Spleen (tissue), 11 donors: ENCODE measurements around the gene KAT5. TPM values are rescaled to one million over a fixed set of nuclear protein-coding genes. Genes with fewer than 3 reads are reported as not detected.
"Not testable (repeated sequence)": the region's sequence is repeated elsewhere in the genome, so short reads cannot be mapped to it uniquely, and the experiment has no call there.

Experiments used
- DNase-seq: peaks from one replicate; pipeline ENCODE4 v3.0.0-alpha.2; 2020
- H3K27ac ChIP-seq, 8 donors: fragments of 200-600 bp; sonication (generic) in 7 of 8; 1 replicate in 4 of 8; 2 replicates in 4 of 8; pipeline versions ENCODE4 v1.5.0 to v1.8.0; 2016 to 2021; ENCODE audit warnings: inconsistent platforms in 4 of 8, mild to moderate bottlenecking in 4 of 8, moderate library complexity in 1 of 8
- H3K27me3 ChIP-seq, 7 donors: fragments of 200-600 bp; sonication (generic) in 6 of 7; replicated peaks in 1 of 7; 1 replicate in 4 of 7; 2 replicates in 3 of 7; pipeline versions ENCODE4 v1.5.0 to v1.8.0; 2016 to 2021; ENCODE audit warnings: inconsistent platforms in 3 of 7, mild to moderate bottlenecking in 1 of 7
- H3K36me3 ChIP-seq, 6 donors: fragments of 200-600 bp; sonication (generic) in 5 of 6; 1 replicate in 4 of 6; 2 replicates in 2 of 6; pipeline versions ENCODE4 v1.5.0 to v1.8.0; 2016 to 2021; ENCODE audit warnings: inconsistent platforms in 2 of 6
- H3K4me1 ChIP-seq, 6 donors: fragments of 200-600 bp; sonication (generic) in 5 of 6; 1 replicate in 3 of 6; 2 replicates in 3 of 6; pipeline versions ENCODE4 v1.5.0 to v1.8.0; 2016 to 2021; ENCODE audit warnings: inconsistent platforms in 3 of 6
- H3K4me3 ChIP-seq, 8 donors: fragments of 200-600 bp; sonication (generic) in 7 of 8; 1 replicate in 4 of 8; 2 replicates in 4 of 8; pipeline versions ENCODE4 v1.5.0 to v1.8.0; 2016 to 2021; ENCODE audit warnings: inconsistent platforms in 4 of 8, mild to moderate bottlenecking in 4 of 8, moderate library complexity in 2 of 8
- H3K9me3 ChIP-seq, 8 donors: fragments of 200-600 bp; sonication (generic) in 7 of 8; 1 replicate in 4 of 8; 2 replicates in 4 of 8; pipeline versions ENCODE4 v1.5.0 to v1.8.0; 2016 to 2021; ENCODE audit warnings: inconsistent platforms in 4 of 8
- CTCF ChIP-seq, 11 experiments: fragments of 200-600 bp in 7 of 11; fragments of 450-650 bp in 4 of 11; sonication (generic) in 4 of 11; IDR thresholded peaks in 8 of 11; conservative IDR thresholded peaks in 3 of 11; 1 replicate in 7 of 11; 2 replicates in 4 of 11; pipeline versions ENCODE4 v1.4.0 to v1.8.0; 2016 to 2021; ENCODE audit warnings: antibody characterized with exemption in 11 of 11, inconsistent platforms in 4 of 11, mild to moderate bottlenecking in 1 of 11
- POLR2A ChIP-seq, 3 donors: fragments of 450-650 bp; IDR thresholded peaks; one replicate each; pipeline ENCODE4 v1.5.1; 2017; ENCODE audit warnings: antibody characterized with exemption in 3 of 3, mild to moderate bottlenecking in 1 of 3
- POLR2AphosphoS5 ChIP-seq, 3 donors: sonication (generic); formaldehyde crosslinking; IDR thresholded peaks; one replicate each; pipeline ENCODE4 v1.5.1; 2017; ENCODE audit warnings: antibody characterized with exemption in 3 of 3
- WGBS, 5 donors: extraction: QIAGEN DNeasy Blood & Tissue Kit in 3 of 5; methylation state at CpG; one replicate each; pipeline versions ENCODE4 v1.1.5 to v1.1.7; 2013 to 2018; 5-methylcytosine and 5-hydroxymethylcytosine counted together
- intact Hi-C: fragments of 100-400 bp; cut with DNase I; formaldehyde crosslinking; loops from one replicate; pipeline ENCODE4 v1.15.0; 2023; ENCODE audit warnings: low total_unique reads
- polyA plus RNA-seq, 3 donors: library from polyadenylated mRNA; stranded (reverse); fragments of 200-250 nt; gene quantifications; one replicate each; pipeline ENCODE4 v1.2.1, GENCODE V29; 2013
- total RNA-seq, 7 donors: library from RNA; depleted of rRNA in 3 of 7; stranded (reverse); fragments of >200 nt in 3 of 7; fragmentation: NEBNext Ultra II Directional in 4 of 7; extraction: Animal tissue kit (Norgen Biotek cat#: 25700) in 4 of 7; gene quantifications; one replicate each; pipeline versions ENCODE4 v1.1.0 to v1.2.1, GENCODE V29; 2016 to 2021
- donor health status: healthy with polysubstance abuse.
- donor health status: DM: no; HTN: no; CAD: no; lungs with moderate emphysema.
- donor health status: DM: no; HTN: no; CAD: no.
- donor health status: Bipolar disorder and iron deficiency.
- donor health status: healthy.
- donor health status: DM: no; HTN: no; CAD: no.
- donor health status: DM: yes; HTN: yes; CAD: no.

The KAT5 gene
- total and polyA plus RNA-seq, 10 donors = 55.0 to 103 (median 67.3) TPM

- Histone ChIP-seq H3K36me3 (no peaks in the 10 kb centered on the region), H3K9me3 (no peaks in the 10 kb centered on the region), H3K27me3 (peaks cover 0 to 8% (median 0%) of the 10 kb centered on the region in 7 donors), H3K4me3 (no peak overlapping the region), H3K4me1 (no peaks in the 10 kb centered on the region), H3K27ac (no peak overlapping the region)
- intact Hi-C loops = no loop called here
- 90 to 97% (median 93%) methylated on average over 13 to 17 of the region's 17 CpGs for WGBS, 5 donors
- DNase-seq = no peak
- no peak for TF ChIP-seq POLR2A (IDR thresholded peaks at IDR 0.05)
- TF ChIP-seq CTCF (IDR thresholded peaks at IDR 0.05 in 8 of 11, conservative IDR thresholded peaks at IDR 0.05 in 3 of 11) = no peak
- TF ChIP-seq POLR2AphosphoS5 (IDR thresholded peaks at IDR 0.05) = no peak
These were observed 33.0 kb downstream of the KAT5 start for GRCh38 chr11:65745049-65745448.

GRCh38 chr11:65762169-65762568 is 50.1 kb downstream of the KAT5 start:
- H3K27ac ChIP-seq, H3K9me3 ChIP-seq, H3K4me3 ChIP-seq, DNase-seq, H3K36me3 ChIP-seq, H3K4me1 ChIP-seq, intact Hi-C loops: not testable (repeated sequence)
- WGBS, 5 donors = 55 to 78% (median 69%) methylated on average over 4 to 5 of the region's 5 CpGs
- H3K27me3 ChIP-seq = peaks cover 0 to 24% (median 0%) of the 10 kb centered on the region in 7 donors

GRCh38 chr11:65762816-65763215 is 50.8 kb downstream of the KAT5 start:
- peaks cover 0 to 20% (median 0%) of the 10 kb centered on the region in 7 donors for H3K27me3 ChIP-seq
- WGBS, 5 donors = 81 to 98% (median 90%) methylated on average over 8 to 29 of the region's 29 CpGs
- H3K27ac ChIP-seq, H3K9me3 ChIP-seq, H3K4me3 ChIP-seq, DNase-seq, H3K36me3 ChIP-seq, H3K4me1 ChIP-seq, intact Hi-C loops: not testable (repeated sequence)

- no peak overlapping the region for H3K27ac ChIP-seq
- WGBS, 5 donors = 82 to 92% (median 89%) methylated on average over 5 of the region's 5 CpGs
- no peak for DNase-seq
These were observed 52.4 kb downstream of the KAT5 start for GRCh38 chr11:65764434-65764833.

GRCh38 chr11:65766535-65766934 is 54.5 kb downstream of the KAT5 start:
- 28 to 57% (median 47%) methylated on average over 7 of the region's 7 CpGs for WGBS, 5 donors
- Histone ChIP-seq H3K4me1 (peaks cover 0 to 19% (median 9%) of the 10 kb centered on the region in 6 donors), H3K27me3 (no peaks in the 10 kb centered on the region), H3K9me3 (no peaks in the 10 kb centered on the region), H3K27ac (no peak overlapping the region), H3K4me3 (no peak overlapping the region), H3K36me3 (no peaks in the 10 kb centered on the region)
- no peak for DNase-seq
- intact Hi-C loops = no loop called here
- TF ChIP-seq POLR2AphosphoS5 (IDR thresholded peaks at IDR 0.05) (no peak), CTCF (IDR thresholded peaks at IDR 0.05 in 8 of 11, conservative IDR thresholded peaks at IDR 0.05 in 3 of 11) (no peak), POLR2A (IDR thresholded peaks at IDR 0.05) (no peak)

More at GRCh38 chr11:65764434-65764833, 52.4 kb downstream of the KAT5 start:
- Histone ChIP-seq H3K4me1 (peaks cover 0 to 7% (median 1%) of the 10 kb centered on the region in 6 donors), H3K9me3 (no peaks in the 10 kb centered on the region), H3K27me3 (peaks cover 0 to 15% (median 0%) of the 10 kb centered on the region in 7 donors), H3K4me3 (no peak overlapping the region), H3K36me3 (no peaks in the 10 kb centered on the region)
- TF ChIP-seq CTCF (IDR thresholded peaks at IDR 0.05 in 8 of 11, conservative IDR thresholded peaks at IDR 0.05 in 3 of 11) = no peak
- no peak for TF ChIP-seq POLR2AphosphoS5 (IDR thresholded peaks at IDR 0.05)
- TF ChIP-seq POLR2A (IDR thresholded peaks at IDR 0.05) = no peak
- intact Hi-C loops = no loop called here
